Endothelial cell of umbilical vein (primary cell): ENCODE measurements around the gene RALGAPA1. TPM values are rescaled to one million over a fixed set of nuclear protein-coding genes. Genes with fewer than 3 reads are reported as not detected.

Experiments
- BruUV-seq: library from RNA; stranded (reverse); fragments of 400-500 nt; replicated peaks from 2 replicates; lab custom pipeline; 2021; lab: Mats Ljungman, UMichigan
- CTCF ChIA-PET: fragments of 300-600, 350-600 bp; sonication (Branson Sonifier 250); formaldehyde crosslinking; loops from one replicate; lab custom pipeline; 2021; ENCODE audit warnings: antibody characterized with exemption, inconsistent platforms; lab: Charles Lee
- POLR2A ChIA-PET: fragments of 300-600, 350-600 bp; sonication (Branson Sonifier 250); formaldehyde crosslinking; loops from one replicate; lab custom pipeline; 2021; ENCODE audit warnings: antibody characterized with exemption, inconsistent platforms; lab: Charles Lee
- DNase-seq: peaks from one replicate; pipeline ENCODE4 v3.0.0-alpha.2; 2011; ENCODE audit warnings: low read depth, low spot score
- FAIRE-seq: peaks from 2 replicates; lab custom pipeline; 2011; peaks lifted over from hg19 to GRCh38; lab: Jason Lieb, UNC
- H2AFZ ChIP-seq: 2 replicates; pipeline ENCODE4 v1.6.0; 2012; ENCODE audit warnings: low read depth, low read length, control low read depth, inconsistent platforms
- H3K27ac ChIP-seq: 2 replicates; pipeline ENCODE4 v1.5.1; 2011; ENCODE audit warnings: low read depth, mild to moderate bottlenecking, control low read depth, low read length, moderate library complexity; ENCODE audit not compliant: insufficient read depth
- H3K27me3 ChIP-seq, 2 experiments: 2 replicates each; pipeline versions ENCODE4 v1.6.0 to v1.6.1; 2011; ENCODE audit warnings: low read length in 2 of 2, mixed read lengths in 1 of 2; ENCODE audit not compliant: control insufficient read depth in 2 of 2, insufficient read depth in 2 of 2
- H3K36me3 ChIP-seq, 2 experiments: 2 replicates in 1 of 2; 3 replicates in 1 of 2; pipeline ENCODE4 v1.5.1; 2011; ENCODE audit warnings: low read length in 2 of 2, mild to moderate bottlenecking in 1 of 2, moderate library complexity in 1 of 2; ENCODE audit not compliant: control insufficient read depth in 2 of 2, insufficient read depth in 2 of 2; ENCODE audit errors: extremely low read depth in 1 of 2
- H3K4me1 ChIP-seq: 3 replicates; pipeline ENCODE4 v1.5.1; 2011; ENCODE audit warnings: mild to moderate bottlenecking, low read length; ENCODE audit not compliant: control insufficient read depth, insufficient read depth; ENCODE audit errors: extremely low read depth
- H3K4me2 ChIP-seq: 2 replicates; pipeline ENCODE4 v1.6.1; 2011; ENCODE audit warnings: low read length, control low read depth, mixed read lengths; ENCODE audit not compliant: insufficient read depth
- H3K4me3 ChIP-seq, 3 experiments: fragments of 200-600 bp in 1 of 3; sonication (generic), shearing (Covaris generic) in 1 of 3; replicated peaks in 1 of 3; 2 replicates each; pipeline ENCODE4 v1.5.1; 2011 to 2016; ENCODE audit warnings: control low read depth in 3 of 3, low read length in 3 of 3, mild to moderate bottlenecking in 2 of 3, inconsistent platforms in 1 of 3, low read depth in 1 of 3, moderate library complexity in 1 of 3; ENCODE audit not compliant: insufficient read depth in 1 of 3
- H3K79me2 ChIP-seq: 2 replicates; pipeline ENCODE4 v1.6.0; 2012; ENCODE audit warnings: low read length, inconsistent platforms; ENCODE audit not compliant: control insufficient read depth, insufficient read depth
- H3K9ac ChIP-seq: replicated peaks from 2 replicates; pipeline ENCODE3; 2011; ENCODE audit warnings: low read length, control low read depth; ENCODE audit not compliant: insufficient read depth; ENCODE audit errors: extremely low read depth
- H3K9me1 ChIP-seq: replicated peaks from 3 replicates; pipeline ENCODE4 v1.6.0; 2011; ENCODE audit warnings: mild to moderate bottlenecking, low read length; ENCODE audit not compliant: control insufficient read depth, insufficient read depth; ENCODE audit errors: extremely low read depth
- H3K9me3 ChIP-seq: replicated peaks from 2 replicates; pipeline ENCODE4 v1.5.1; 2012; ENCODE audit warnings: low read length, inconsistent platforms; ENCODE audit not compliant: control insufficient read depth, insufficient read depth
- H4K20me1 ChIP-seq: replicated peaks from 2 replicates; pipeline ENCODE3; 2011; ENCODE audit warnings: mild to moderate bottlenecking, low read length; ENCODE audit not compliant: control insufficient read depth, insufficient read depth; ENCODE audit errors: extremely low read depth
- CTCF ChIP-seq, 2 donors: IDR thresholded peaks; 1 replicate in 1 of 2; 2 replicates in 1 of 2; pipeline ENCODE4 v1.5.1; 2011; ENCODE audit warnings: low read length in 2 of 2, mild to moderate bottlenecking in 2 of 2, moderate library complexity in 2 of 2, control low read depth in 1 of 2, inconsistent platforms in 1 of 2, low read depth in 1 of 2; ENCODE audit not compliant: insufficient read depth in 1 of 2; ENCODE audit errors: extremely low read depth in 1 of 2
- EZH2 ChIP-seq: IDR thresholded peaks from 2 replicates; pipeline ENCODE4 v1.6.1; 2012; ENCODE audit warnings: borderline replicate concordance, low read depth, mild to moderate bottlenecking, moderate library complexity, low read length, inconsistent platforms; ENCODE audit not compliant: severe bottlenecking
- FOS ChIP-seq: IDR thresholded peaks from 2 replicates; pipeline ENCODE4 v1.6.1; 2011; ENCODE audit warnings: mild to moderate bottlenecking, low read length, moderate library complexity, borderline replicate concordance; ENCODE audit not compliant: insufficient read depth
- GATA2 ChIP-seq: IDR thresholded peaks from 2 replicates; pipeline ENCODE4 v1.7.0; 2011; ENCODE audit warnings: low read depth, mild to moderate bottlenecking, moderate library complexity, mixed read lengths, low read length; ENCODE audit not compliant: insufficient read length, insufficient read depth
- JUN ChIP-seq: IDR thresholded peaks from 2 replicates; pipeline ENCODE4 v1.6.1; 2011; ENCODE audit warnings: borderline replicate concordance, low read depth; ENCODE audit not compliant: insufficient read length, insufficient read depth
- MAX ChIP-seq: IDR thresholded peaks from 2 replicates; pipeline ENCODE4 v1.6.1; 2011; ENCODE audit not compliant: insufficient read depth, insufficient read length
- POLR2A ChIP-seq: IDR thresholded peaks from 2 replicates; pipeline ENCODE4 v1.6.1; 2012; ENCODE audit warnings: low read depth, mild to moderate bottlenecking, control low read depth, low read length
- POLR2AphosphoS5 ChIP-seq: IDR thresholded peaks from 2 replicates; pipeline ENCODE4 v1.6.1; 2012; ENCODE audit warnings: low read depth, mild to moderate bottlenecking, control low read depth, low read length, moderate library complexity; ENCODE audit not compliant: insufficient read depth
- dilution Hi-C: fragments of 300-500 bp; cut with MboI; formaldehyde crosslinking; loops from one replicate; pipeline ENCODE4 v1.15.0; 2019; ENCODE audit warnings: low sequenced_read_pairs; ENCODE audit not compliant: extremely low pct_ligation_motif_present
- intact Hi-C: fragments of 100-400 bp; cut with micrococcal nuclease; formaldehyde crosslinking; loops from one replicate; pipeline ENCODE4 v1.10.0; 2022
- polyA plus RNA-seq, 4 experiments: library from polyadenylated mRNA; depleted of rRNA in 3 of 4; stranded (reverse) in 3 of 4; unstranded in 1 of 4; fragments of >200 nt; gene quantifications; 2 replicates each; pipeline versions ENCODE4 v1.2.1 to v1.2.3, GENCODE V29; 2011 to 2012; ENCODE audit warnings: missing spikeins in 1 of 4
- total RNA-seq: library from RNA; stranded (reverse); gene quantifications from 2 replicates; pipeline ENCODE4 v1.2.3, GENCODE V29; 2021

RALGAPA1 gene
- total and polyA plus RNA-seq, 2 donors (not counting 3 experiments of a cell fraction or from before 2014, with no cell fraction given) = 6.1 to 30.9 TPM

- CTCF ChIA-PET = no interaction called here
- no peak for DNase-seq
- H3K27ac ChIP-seq = no peak overlapping the region
- H3K9me1 ChIP-seq = no peaks in the 10 kb centered on the region
- POLR2A ChIA-PET = no interaction called here
- no peak overlapping the region for H2AFZ ChIP-seq
- no peaks in the 10 kb centered on the region for H3K79me2 ChIP-seq
- H3K4me3 ChIP-seq = no peak overlapping the region
- no peak for FAIRE-seq
- H3K4me1 ChIP-seq = no peaks in the 10 kb centered on the region
- intact Hi-C loops = no loop called here
- no peak overlapping the region for H3K9ac ChIP-seq
- dilution Hi-C loops = no loop called here
- no peaks in the 10 kb centered on the region for H3K9me3 ChIP-seq
- no peaks in the 10 kb centered on the region for H3K27me3 ChIP-seq
- H4K20me1 ChIP-seq = no peaks in the 10 kb centered on the region
- BruUV-seq = no TSS peak
- no peak overlapping the region for H3K4me2 ChIP-seq
- TF ChIP-seq CTCF (IDR thresholded peaks at IDR 0.05; ENCODE audit: extremely low read depth in 1 of 2, insufficient read depth in 1 of 2, low read depth in 1 of 2, low read length in 2 of 2) = no peak
- no peak for TF ChIP-seq GATA2
- no peaks in the 10 kb centered on the region for H3K36me3 ChIP-seq
Observed at GRCh38 chr14:35565871-35566464, 243.1 kb downstream of the RALGAPA1 start.

GRCh38 chr14:35558680-35559079, 250.4 kb downstream of the RALGAPA1 start:
- Histone ChIP-seq H3K9me3 (no peaks in the 10 kb centered on the region), H3K9me1 (no peaks in the 10 kb centered on the region), H4K20me1 (no peaks in the 10 kb centered on the region), H3K4me2 (no peak overlapping the region), H3K9ac (no peak overlapping the region), H3K36me3 (no peaks in the 10 kb centered on the region), H3K79me2 (no peaks in the 10 kb centered on the region), H2AFZ (no peak overlapping the region), H3K27me3 (no peaks in the 10 kb centered on the region), H3K27ac (no peak overlapping the region), H3K4me3 (no peak overlapping the region), H3K4me1 (peaks cover 3% of the 10 kb centered on the region)
- no TSS peak for BruUV-seq
- no peak for TF ChIP-seq CTCF (IDR thresholded peaks at IDR 0.05; ENCODE audit: extremely low read depth in 1 of 2, insufficient read depth in 1 of 2, low read depth in 1 of 2, low read length in 2 of 2)
- no peak for TF ChIP-seq EZH2
- TF ChIP-seq POLR2A = no peak
- no peak for TF ChIP-seq POLR2AphosphoS5
- TF ChIP-seq GATA2 = no peak
- TF ChIP-seq FOS = no peak
- no peak for TF ChIP-seq JUN
- TF ChIP-seq MAX = no peak
- dilution Hi-C loops (no loop called here), intact Hi-C loops (loop anchor here (5.0 kb wide), 1 partner anchor 369 kb away; no protein-coding TSS in a partner anchor)
- DNase-seq = no peak
- POLR2A ChIA-PET = no interaction called here
- FAIRE-seq = no peak
- CTCF ChIA-PET = interaction anchor here (1.7 kb wide), 1 partner anchor 120 kb away, joined by 4 read pairs; no protein-coding TSS in a partner anchor
